Breast epithelium (tissue), 4 donors: ENCODE measurements around the gene ANK2. TPM values are rescaled to one million over a fixed set of nuclear protein-coding genes. Genes with fewer than 3 reads are reported as not detected.

ENCODE experiments used
- DNase-seq, 2 donors: peaks; one replicate each; pipeline ENCODE4 v3.0.0-alpha.2; 2019; ENCODE audit warnings: low spot score in 2 of 2
- H3K27ac ChIP-seq, 2 donors: fragments of 200-600 bp; sonication (generic) in 1 of 2; one replicate each; pipeline ENCODE4 v1.5.1; 2016 to 2019; ENCODE audit warnings: mild to moderate bottlenecking in 1 of 2
- H3K27me3 ChIP-seq, 2 donors: fragments of 200-600 bp; sonication (generic) in 1 of 2; one replicate each; pipeline versions ENCODE4 v1.5.1 to v1.6.0; 2017 to 2019; ENCODE audit warnings: control low read depth in 1 of 2, mild to moderate bottlenecking in 1 of 2
- H3K36me3 ChIP-seq: fragments of 200-600 bp; one replicate; pipeline ENCODE4 v1.5.1; 2019
- H3K4me1 ChIP-seq, 2 donors: fragments of 200-600 bp; sonication (generic); one replicate each; pipeline ENCODE4 v1.5.1; 2016 to 2019; ENCODE audit warnings: control low read depth in 1 of 2
- H3K4me3 ChIP-seq, 3 donors: fragments of 200-600 bp; sonication (generic); 1 replicate in 2 of 3; 2 replicates in 1 of 3; pipeline ENCODE4 v1.5.1; 2016 to 2019; ENCODE audit warnings: mild to moderate bottlenecking in 3 of 3, moderate library complexity in 2 of 3
- H3K9me3 ChIP-seq, 2 donors: fragments of 200-600 bp; sonication (generic) in 1 of 2; one replicate each; pipeline ENCODE4 v1.5.1; 2016 to 2019; ENCODE audit warnings: control low read depth in 1 of 2
- CTCF ChIP-seq, 3 donors: fragments of 450-650 bp; IDR thresholded peaks; one replicate each; pipeline ENCODE4 v1.5.1; 2016 to 2017; ENCODE audit warnings: antibody characterized with exemption in 3 of 3, mild to moderate bottlenecking in 3 of 3, moderate library complexity in 3 of 3
- POLR2A ChIP-seq: fragments of 450-650 bp; IDR thresholded peaks from one replicate; pipeline ENCODE4 v1.6.1; 2016; ENCODE audit warnings: antibody characterized with exemption, mild to moderate bottlenecking, moderate library complexity
- POLR2AphosphoS5 ChIP-seq, 3 donors: sonication (generic); formaldehyde crosslinking; IDR thresholded peaks; one replicate each; pipeline ENCODE4 v1.6.1; 2017; ENCODE audit warnings: antibody characterized with exemption in 3 of 3
- intact Hi-C: fragments of 100-400 bp; cut with DNase I; formaldehyde crosslinking; loops from one replicate; pipeline ENCODE4 v1.15.1; 2023; ENCODE audit warnings: low total_unique reads
- total RNA-seq, 3 donors: library from RNA; depleted of rRNA; stranded (reverse); fragments of >200 nt; gene quantifications; one replicate each; pipeline ENCODE4 v1.1.0, GENCODE V29; 2016

The ANK2 gene
- total RNA-seq, 3 donors from 2014 or later, result 22.0 to 145 (median 36.7) TPM

DNA sequence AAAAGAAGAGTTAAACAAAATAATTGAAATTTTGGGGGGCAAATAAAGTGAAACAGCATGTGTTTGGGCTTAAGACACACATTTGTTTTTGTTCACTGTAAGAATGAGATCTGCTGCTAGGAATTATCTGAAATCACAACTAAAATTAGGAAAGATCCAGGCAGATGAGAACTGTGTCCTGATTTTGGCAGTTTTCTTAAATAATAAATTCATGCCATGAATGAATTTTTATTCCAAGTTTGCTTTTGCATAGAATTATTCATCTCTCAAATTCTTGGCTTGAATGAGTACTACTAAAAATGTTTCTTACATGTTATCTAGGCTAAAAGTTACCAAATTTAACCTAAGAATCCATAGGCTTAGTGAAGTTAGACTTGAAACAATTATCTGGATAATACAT lies 321.7 kb downstream of the ANK2 start:
- H3K4me1 ChIP-seq, result no peaks in the 10 kb centered on the region
- intact Hi-C loops, result no loop called here
- no peaks in the 10 kb centered on the region for H3K27me3 ChIP-seq
- H3K27ac ChIP-seq, result no peak overlapping the region
- TF ChIP-seq CTCF (IDR thresholded peaks at IDR 0.05) (no peak), POLR2A (no peak), POLR2AphosphoS5 (IDR thresholded peaks at IDR 0.05) (no peak)
- H3K4me3 ChIP-seq, result no peak overlapping the region
- DNase-seq, result no peak
- no peaks in the 10 kb centered on the region for H3K9me3 ChIP-seq
- no peaks in the 10 kb centered on the region for H3K36me3 ChIP-seq

DNA sequence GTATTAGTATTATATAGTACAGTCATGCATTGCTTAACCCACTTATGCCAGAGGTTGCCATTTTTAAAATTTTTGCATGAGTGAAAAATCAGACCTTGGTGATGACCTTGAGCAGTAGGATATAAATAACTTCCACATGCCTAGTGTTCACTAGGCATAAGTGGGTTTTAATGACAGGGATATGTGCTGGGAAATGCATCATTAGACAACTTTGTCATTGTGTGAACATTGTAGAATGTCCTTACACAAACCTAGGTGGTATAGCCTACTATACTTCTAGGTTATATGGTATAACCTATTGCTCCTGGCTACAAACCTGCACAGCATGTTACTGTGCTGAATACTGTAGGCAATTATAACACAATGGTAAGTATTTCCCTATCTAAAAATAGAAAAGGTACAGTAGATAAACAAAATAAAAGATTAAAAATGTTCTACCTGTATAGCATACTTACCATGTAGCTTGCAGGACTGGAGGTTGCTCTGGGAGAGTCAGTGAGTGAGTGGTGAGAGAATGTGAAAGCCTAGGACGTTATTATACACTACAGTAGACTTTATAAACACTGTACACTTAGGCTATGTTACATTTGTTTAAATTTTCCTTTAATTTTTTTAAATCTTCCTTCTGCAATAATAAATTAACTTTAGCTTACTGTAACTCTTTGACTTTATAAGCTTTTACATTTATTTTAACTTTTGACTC lies 326.7 kb downstream of the ANK2 start:
- Histone ChIP-seq H3K4me1 (no peaks in the 10 kb centered on the region), H3K36me3 (no peaks in the 10 kb centered on the region), H3K4me3 (no peak overlapping the region), H3K27me3 (no peaks in the 10 kb centered on the region), H3K27ac (no peak overlapping the region), H3K9me3 (no peaks in the 10 kb centered on the region)
- DNase-seq, result no peak
- TF ChIP-seq POLR2AphosphoS5 (IDR thresholded peaks at IDR 0.05), result no peak
- no peak for TF ChIP-seq POLR2A
- no peak for TF ChIP-seq CTCF (IDR thresholded peaks at IDR 0.05)
- intact Hi-C loops, result no loop called here

DNA sequence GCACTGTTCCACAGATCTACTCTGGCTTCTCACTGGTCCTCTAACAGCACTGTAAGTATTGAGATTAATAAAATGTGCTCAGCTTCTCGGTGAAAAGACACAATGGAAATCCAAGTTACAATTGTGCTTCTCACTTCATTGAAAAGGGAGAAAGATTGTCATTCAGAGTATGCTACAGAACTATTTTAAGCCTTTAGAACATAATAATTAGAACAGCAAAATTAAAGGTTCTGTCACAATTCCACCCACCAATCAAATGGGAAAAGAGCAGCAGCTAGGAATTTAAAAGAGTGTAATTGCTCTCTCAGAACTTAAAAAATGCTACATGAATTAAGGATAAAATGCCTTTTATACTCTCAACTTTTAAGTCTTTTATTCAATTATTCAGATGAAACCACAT lies 329.4 kb downstream of the ANK2 start:
- H3K9me3 ChIP-seq, result no peaks in the 10 kb centered on the region
- no peaks in the 10 kb centered on the region for H3K27me3 ChIP-seq
- H3K4me3 ChIP-seq, result no peak overlapping the region
- TF ChIP-seq POLR2A (no peak), POLR2AphosphoS5 (IDR thresholded peaks at IDR 0.05) (no peak), CTCF (IDR thresholded peaks at IDR 0.05) (no peak)
- intact Hi-C loops, result no loop called here
- no peak overlapping the region for H3K27ac ChIP-seq
- no peaks in the 10 kb centered on the region for H3K4me1 ChIP-seq
- H3K36me3 ChIP-seq, result no peaks in the 10 kb centered on the region
- no peak for DNase-seq

- intact Hi-C loops, result loop anchor here (10.0 kb wide), 1 partner anchor 382 kb away; the partner anchor contains the start of gene CAMK2D
- no peaks in the 10 kb centered on the region for H3K4me1 ChIP-seq
- H3K36me3 ChIP-seq, result no peaks in the 10 kb centered on the region
- DNase-seq, result no peak
- H3K9me3 ChIP-seq, result no peaks in the 10 kb centered on the region
- H3K4me3 ChIP-seq, result no peak overlapping the region
- H3K27me3 ChIP-seq, result no peaks in the 10 kb centered on the region
- no peak for TF ChIP-seq POLR2AphosphoS5 (IDR thresholded peaks at IDR 0.05)
- TF ChIP-seq CTCF (IDR thresholded peaks at IDR 0.05), result no peak
- TF ChIP-seq POLR2A, result no peak
- peak overlapping the region in 1 of 2 donors; percentile 50 for H3K27ac ChIP-seq
These were observed 333.3 kb downstream of the ANK2 start for GRCh38 chr4:113382704-113383103.

DNA sequence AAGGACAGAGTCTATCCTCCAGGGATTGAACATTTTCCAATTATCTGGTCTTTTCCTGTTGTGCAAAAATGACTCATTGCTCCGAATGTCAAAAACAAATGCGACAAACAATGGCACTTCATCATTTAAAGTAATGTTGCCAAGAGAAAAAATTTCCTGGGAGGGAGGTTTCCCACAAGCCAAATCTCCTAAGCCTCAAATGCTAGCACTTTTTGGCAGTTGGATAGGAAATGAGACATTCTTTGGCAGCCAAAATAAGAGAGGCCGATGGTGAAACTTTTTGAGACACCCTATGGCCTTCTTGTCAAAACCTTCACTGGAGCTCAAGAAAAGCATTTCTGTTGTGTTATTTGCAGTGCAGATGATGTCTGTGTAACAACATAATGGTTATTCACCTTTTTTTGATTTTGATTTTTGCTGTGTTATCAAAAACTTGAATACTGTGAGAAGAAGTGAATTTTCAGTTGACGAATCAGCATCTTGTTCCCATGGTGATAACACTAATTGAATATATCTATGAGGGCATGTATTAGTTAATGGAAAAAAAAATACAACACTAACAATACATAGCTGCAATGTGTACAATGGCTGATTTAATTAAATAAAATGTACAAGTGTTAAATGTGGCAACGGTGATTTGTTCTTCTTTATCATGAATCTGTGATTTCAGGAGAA lies 333.8 kb downstream of the ANK2 start:
- Histone ChIP-seq H3K27me3 (no peaks in the 10 kb centered on the region), H3K4me3 (no peak overlapping the region), H3K36me3 (no peaks in the 10 kb centered on the region), H3K27ac (peak overlapping the region; percentile 50 to 67), H3K9me3 (no peaks in the 10 kb centered on the region), H3K4me1 (no peaks in the 10 kb centered on the region)
- no peak for TF ChIP-seq POLR2A
- peak in 1 of 3 donors; percentile 69 for TF ChIP-seq POLR2AphosphoS5 (IDR thresholded peaks at IDR 0.05)
- no peak for TF ChIP-seq CTCF (IDR thresholded peaks at IDR 0.05)
- DNase-seq, result no peak
- intact Hi-C loops, result loop anchor here (10.0 kb wide), 1 partner anchor 382 kb away; the partner anchor contains the start of gene CAMK2D
